ENCODE measurements around the gene CAPN12.

The CAPN12 gene

GRCh38 chr19:38737281-38737865, 6.9 kb downstream of the CAPN12 start:
- DNase-seq: no peak

DNA sequence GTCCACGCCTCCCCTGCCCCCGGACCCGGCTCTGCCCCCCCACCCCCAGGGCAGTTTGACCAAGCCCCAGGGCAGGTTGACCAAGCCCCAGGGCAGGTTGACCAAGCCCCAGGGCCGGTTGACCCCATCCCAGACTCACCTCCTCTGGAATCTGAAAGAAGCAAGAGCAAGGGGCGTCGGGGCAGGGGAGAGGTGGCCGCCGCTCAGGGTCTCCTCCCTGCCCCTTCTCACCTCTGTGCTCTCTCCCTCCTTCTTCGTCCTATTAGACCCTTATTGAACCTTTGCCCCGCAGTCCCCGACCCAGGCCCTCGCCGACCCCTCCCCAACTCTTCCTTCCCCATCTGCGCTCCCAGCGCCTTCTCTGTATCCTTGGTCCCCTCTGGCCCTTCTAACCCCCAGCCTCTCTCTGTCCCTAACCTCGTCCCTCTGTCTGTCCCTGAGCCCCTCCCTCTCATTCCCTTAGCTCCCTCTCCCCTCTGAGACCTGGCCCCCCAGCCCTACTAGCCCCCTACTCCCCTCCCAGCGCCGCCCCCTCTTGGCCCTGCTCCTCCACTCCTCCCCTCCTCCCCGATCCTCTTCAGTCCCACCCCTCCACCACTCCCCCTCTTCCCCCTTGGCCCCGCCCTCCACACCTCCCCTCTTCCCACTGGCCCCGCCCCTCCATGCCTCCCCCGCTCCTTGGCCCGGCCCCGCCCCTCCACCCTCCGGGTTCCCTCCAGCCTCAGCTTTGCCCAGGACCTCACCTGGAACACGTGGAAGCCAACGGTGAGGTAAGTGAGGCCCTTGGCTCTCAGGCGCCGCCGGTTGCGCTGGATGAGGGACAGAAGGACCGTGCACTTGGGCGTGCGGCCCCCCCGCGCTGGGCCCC, 7.6 kb downstream of the CAPN12 start:
- DNase-seq: peak; percentile 50

- peak; percentile 45 for DNase-seq
Observed at GRCh38 chr19:38736036-38736412, 8.2 kb downstream of the CAPN12 start.

DNA sequence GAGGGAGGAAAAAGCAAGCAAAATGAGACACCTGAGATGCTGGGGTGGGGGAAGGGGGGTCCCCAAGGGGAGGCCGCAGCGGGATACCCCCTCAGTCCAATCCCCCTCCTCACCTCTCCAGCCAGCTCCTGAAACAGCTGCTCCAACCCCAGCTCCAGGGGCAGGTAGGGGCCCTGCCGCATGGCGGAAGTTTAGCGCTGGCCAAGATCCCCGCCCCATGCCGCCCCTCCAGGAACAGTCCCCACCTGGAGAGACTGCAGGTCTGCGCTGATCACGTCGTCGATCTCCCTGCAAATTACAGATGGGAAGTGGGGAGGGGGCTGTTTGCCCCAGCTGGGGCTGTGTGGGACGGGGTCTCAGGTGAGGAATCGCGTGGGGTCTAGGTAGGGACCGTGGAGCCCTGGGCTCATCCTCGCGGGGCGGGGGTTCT, 9.0 kb downstream of the CAPN12 start:
- no peak for DNase-seq

- no peak for DNase-seq
Observed at GRCh38 chr19:38734426-38735256, 9.6 kb downstream of the CAPN12 start.

DNA sequence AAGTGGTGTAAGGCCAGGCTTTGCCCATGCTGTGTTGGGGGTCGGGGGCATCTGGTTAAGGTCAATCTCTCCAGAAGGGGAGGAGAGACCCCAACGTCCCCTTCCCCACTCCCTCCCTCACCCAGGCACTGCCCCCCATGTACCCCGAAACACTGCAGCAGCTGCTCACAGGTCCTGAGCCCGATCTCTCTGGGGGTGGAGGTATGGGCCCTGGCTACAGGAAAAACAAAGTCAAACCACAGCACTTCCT, 10.2 kb downstream of the CAPN12 start:
- no peak for DNase-seq

DNA sequence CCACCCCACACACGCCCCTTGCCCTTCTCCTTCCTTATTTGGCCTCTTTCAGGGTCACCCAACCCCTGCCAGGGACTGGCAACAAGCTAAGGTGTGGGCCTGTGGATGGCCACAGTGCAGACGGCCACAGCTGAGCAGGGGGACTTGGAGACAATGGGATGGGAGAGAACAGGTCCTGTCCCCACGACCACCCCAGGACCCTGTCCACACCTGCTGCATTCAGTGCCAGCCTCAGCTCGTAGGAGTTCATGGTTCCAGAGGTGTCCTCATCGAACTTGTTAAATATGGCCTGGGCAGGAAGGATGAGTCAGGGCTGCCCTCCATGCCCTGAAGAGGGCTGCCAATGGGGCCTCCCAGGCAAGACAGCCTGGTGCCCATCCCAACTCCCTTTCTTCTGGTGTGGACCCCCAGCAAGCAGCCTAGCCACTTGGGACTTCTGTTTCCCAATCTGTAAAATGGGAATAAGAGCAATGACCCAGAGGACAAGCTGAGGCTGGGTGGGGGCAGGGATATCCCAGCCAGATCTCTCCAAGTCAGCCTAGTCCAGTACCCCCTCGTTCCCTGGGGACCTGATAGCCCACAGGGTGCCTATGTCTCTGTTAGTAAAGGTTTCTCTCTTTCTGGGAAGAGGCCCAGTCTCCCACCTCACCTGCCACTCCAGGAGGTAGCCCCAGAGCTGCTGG, 10.6 kb downstream of the CAPN12 start:
- no peak for DNase-seq

DNA sequence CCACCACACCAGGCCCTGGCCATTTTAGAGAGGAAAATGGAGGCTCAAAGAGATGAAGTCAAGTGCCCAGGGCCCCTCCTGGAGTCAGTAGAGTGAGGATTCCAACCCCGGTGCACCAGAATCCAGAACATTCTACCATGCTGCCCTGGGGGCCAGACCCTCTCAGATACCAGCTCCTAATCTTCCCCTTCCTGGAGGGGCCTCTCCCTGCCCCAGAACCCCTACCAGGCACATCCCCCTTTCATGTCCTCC, 11.1 kb downstream of the CAPN12 start:
- no peak for DNase-seq

- DNase-seq: no peak
Observed at GRCh38 chr19:38731654-38732301, 12.5 kb downstream of the CAPN12 start.

DNA sequence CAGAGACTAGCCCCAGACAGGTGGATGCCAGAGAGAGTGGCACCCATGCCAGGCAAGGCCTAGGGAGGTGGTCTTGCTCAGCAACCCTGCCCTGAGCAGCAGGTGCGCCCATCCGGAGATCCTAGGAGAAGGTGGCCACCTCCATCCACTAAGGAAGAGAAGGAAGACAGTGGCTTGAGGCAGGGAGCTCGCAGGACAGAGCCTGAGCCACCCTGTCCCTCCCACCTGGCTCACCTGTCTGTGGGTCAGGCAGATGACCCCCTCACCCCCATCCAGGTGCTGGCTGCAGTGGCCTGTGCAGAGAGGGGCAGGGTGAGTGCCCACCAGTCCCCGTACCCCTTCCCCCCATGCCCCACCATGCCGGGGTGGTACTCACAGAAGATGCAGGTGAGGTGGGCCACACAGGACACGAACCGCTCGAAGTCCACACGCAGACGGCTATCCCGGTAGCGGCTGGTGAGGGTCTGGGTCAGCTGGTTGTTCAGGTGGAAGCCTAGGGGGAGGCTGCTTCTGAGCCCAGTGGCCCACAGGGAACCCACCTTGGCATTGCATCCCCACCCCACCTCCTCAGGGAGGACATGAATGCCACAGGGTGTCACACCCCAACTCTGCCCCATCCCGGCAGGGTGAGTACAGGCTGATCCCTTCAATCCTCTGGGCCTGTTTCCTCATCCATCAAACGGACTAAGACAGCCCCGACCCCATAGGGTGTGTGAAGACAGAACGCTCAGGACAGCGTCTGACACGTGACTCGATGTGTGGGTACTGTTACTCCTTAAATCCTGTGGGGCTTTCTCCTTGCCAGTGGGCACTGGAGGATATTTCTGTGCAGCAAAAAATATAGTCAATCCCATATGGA, 13.3 kb downstream of the CAPN12 start:
- no peak for DNase-seq

GRCh38 chr19:38730470-38730730, 13.9 kb downstream of the CAPN12 start:
- no peak for DNase-seq

DNA sequence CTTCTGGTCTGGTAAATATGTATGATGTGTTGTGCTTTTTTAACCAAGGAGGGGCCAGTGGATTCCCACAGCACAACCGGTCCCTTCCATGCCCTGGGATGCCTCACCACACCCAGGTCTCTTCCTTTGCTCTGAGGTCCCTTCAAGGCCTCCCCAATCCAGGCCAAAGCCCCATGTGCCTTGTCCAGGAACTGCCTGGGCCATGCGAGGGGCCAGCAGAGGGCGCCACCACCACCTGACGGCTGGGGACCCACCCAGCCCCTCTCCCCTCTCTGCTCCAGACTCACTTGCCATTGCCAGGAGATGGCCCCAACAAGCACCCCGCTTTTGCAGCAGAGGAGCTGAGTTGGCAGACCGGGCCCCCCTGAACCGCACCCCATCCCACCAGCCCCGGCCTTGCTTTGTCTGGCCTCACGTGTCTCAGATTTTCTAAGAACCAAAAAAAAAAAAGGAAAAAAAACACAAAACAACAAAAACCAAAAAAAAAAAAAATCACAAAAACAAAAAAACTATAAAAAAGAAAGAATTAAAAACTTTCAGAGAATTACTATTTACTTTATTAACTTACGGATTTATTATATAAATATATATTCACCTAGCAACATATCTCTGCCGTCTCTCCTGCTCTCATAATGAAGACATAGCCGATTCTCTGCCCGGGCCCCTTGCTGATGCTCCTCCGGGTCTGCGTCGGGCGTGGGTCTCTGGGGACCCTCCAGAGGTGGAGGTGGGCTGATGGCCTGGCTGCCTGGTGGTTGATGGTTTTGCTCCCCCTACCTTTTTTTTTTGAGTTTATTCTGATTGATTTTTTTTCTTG, 14.4 kb downstream of the CAPN12 start:
- DNase-seq: peak; percentile 77

DNA sequence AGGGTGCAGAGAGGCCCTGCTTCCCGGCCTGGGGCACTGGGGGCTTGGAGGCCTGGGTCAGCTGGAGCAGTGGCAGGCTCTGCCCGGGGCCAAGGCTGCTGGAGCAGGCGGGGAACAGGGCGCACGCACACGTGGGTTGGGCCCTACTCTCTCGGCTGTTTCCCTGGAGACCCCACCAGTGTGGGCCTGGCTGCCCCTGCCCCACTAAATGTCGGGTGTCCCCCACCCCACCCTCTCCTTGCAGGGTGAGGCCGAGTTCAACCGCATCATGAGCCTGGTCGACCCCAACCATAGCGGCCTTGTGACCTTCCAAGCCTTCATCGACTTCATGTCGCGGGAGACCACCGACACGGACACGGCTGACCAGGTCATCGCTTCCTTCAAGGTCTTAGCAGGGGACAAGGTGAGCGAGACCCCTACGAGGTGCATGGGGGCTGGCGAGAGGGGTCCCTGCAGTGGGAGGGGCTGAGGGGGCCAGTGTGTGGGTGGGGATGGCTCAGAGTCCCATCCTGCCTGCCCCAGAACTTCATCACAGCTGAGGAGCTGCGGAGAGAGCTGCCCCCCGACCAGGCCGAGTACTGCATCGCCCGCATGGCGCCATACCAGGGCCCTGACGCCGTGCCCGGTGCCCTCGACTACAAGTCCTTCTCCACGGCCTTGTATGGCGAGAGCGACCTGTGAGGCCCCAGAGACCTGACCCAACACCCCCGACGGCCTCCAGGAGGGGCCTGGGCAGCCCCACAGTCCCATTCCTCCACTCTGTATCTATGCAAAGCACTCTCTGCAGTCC, 15.3 kb downstream of the CAPN12 start:
- DNase-seq: no peak

- no peak for DNase-seq
Observed at GRCh38 chr19:38727868-38728660, 16.2 kb downstream of the CAPN12 start.

- DNase-seq: no peak
Observed at GRCh38 chr19:38727306-38727867, 16.9 kb downstream of the CAPN12 start.

DNA sequence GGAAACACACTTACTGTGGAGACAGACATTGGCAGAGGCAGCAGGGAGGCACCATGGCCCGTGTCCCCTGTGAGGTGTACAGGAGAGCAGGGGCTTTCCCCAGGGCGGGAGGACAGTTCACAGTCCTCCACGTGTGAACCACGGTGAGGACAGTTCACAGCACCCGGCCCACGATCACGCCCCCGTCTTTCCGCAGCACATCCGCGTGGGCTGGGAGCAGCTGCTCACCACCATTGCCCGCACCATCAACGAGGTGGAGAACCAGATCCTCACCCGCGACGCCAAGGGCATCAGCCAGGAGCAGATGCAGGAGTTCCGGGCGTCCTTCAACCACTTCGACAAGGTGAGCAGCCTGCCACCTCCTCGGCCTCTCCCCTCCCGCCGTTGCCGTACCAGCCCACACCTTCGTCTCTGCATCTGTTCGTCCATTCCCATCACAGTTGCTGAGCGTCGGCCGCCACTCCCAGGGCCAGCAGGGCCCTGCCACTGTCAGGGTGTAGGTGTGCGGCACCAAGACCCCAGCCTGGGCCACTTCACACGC, 17.4 kb downstream of the CAPN12 start:
- peak; percentile 28 for DNase-seq

GRCh38 chr19:38726284-38726673, 18.0 kb downstream of the CAPN12 start:
- no peak for DNase-seq

DNA sequence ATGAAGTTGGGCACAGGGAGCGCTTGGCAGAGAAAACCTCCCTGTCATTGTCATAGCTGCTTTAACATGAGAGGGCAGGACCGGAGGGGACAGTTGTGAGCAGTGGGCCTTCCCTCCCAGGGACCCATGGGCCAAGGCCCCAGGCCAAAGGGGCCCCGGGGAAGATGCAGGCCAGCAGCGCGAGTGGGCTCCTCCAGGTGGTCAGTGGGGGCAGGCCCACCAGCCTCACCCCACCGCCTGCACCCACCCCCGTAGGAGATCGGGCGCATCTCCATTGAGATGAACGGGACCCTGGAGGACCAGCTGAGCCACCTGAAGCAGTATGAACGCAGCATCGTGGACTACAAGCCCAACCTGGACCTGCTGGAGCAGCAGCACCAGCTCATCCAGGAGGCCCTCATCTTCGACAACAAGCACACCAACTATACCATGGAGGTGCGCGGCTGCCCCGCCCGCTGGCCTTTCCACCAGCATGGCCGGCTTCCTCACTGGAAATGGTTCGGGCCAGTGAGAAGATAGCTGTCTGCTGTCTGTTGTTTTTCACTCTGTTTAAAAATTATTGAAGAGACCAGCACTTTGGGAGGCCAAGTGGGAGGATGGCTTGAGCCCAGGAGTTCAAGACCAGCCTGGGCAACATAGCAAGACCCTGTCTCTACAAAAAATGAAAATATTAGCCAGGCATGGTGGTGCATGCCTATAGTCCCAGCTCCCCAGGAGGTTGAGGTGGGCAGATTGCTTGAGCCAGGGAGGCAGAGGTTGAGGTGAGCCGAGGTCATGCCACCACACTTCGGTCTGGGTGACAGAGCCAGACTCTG, 18.6 kb downstream of the CAPN12 start:
- no peak for DNase-seq
